NK-92 (cell line): Measurements from ENCODE around the gene CXorf65.
A peak's percentile ranks its signal among the peaks of the same experiment; 100 is the strongest.

ENCODE experiments used
- DNase-seq: peaks from one replicate; lab custom pipeline; 2025; ENCODE audit not compliant: unreplicated experiment; lab: John Stamatoyannopoulos, UW

Gene CXorf65

DNA sequence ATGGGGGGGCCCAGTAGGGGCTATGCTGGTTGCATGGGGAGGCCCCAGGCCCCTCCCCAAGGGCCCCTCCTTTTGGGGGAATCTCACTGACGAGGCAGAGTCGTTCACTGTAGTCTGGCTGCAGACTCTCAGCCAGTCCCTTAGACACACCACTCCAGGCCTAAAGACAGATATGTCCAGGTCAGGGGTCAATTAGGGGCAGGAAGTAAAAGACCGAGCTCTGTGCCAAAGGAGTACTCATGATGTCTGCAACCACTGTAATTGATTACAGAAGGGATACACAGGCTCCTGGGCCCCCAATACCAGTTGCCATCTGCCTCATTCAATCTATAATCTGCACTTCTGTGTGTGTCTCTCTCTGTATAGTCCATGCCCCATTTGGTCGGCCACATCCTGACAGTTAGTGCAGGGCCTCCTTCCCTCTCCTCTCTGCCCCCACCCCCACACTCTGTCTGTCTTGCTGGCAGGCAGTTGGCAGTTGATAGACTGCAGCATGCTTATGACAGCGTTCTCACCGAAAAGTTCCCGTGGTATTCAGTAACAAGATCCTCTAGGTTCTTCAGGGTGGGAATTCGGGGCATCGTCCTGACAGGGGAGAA is 1.3 kb upstream of the CXorf65 start:
- no peak for DNase-seq

DNA sequence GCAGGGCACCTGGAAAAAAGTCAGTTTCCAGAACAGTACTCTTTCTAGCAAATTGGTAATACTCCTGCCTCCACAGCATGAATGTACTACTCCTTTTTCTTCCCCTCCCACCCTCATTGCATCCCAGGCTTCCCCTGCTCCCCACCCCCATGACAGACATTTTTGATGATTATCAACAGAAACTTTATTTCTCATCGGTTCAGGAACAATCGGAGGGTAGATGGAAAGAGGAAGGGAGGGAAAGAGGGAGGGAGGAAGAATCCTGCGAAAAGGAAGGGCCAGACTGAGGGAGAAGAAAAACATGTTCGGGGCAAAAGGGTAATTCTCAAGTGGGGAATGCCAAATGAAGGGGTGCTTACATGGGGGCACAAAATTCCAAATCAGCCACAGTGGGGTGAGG is 705 bp upstream of the CXorf65 start:
- DNase-seq: no peak

DNA sequence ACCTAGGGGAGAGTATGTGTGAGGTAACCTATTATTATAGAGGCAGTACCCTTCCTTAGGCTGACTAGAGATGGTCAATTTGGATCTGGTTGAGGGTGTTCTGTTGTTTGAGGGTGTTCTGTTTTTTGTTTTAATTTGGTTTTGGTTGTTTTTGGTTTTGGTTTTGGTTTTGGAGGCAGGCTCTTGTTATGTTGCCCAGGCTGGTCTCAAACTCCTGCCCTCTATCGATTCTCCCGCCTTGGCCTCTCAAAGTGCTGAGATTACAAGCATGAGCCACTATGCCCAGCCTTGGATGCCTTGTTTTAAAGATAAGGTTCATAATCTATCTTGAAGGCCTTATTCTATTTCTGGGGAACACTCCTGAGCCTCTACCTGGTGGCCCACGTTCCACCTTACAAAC is 912 bp downstream of the CXorf65 start:
- no peak for DNase-seq

DNA sequence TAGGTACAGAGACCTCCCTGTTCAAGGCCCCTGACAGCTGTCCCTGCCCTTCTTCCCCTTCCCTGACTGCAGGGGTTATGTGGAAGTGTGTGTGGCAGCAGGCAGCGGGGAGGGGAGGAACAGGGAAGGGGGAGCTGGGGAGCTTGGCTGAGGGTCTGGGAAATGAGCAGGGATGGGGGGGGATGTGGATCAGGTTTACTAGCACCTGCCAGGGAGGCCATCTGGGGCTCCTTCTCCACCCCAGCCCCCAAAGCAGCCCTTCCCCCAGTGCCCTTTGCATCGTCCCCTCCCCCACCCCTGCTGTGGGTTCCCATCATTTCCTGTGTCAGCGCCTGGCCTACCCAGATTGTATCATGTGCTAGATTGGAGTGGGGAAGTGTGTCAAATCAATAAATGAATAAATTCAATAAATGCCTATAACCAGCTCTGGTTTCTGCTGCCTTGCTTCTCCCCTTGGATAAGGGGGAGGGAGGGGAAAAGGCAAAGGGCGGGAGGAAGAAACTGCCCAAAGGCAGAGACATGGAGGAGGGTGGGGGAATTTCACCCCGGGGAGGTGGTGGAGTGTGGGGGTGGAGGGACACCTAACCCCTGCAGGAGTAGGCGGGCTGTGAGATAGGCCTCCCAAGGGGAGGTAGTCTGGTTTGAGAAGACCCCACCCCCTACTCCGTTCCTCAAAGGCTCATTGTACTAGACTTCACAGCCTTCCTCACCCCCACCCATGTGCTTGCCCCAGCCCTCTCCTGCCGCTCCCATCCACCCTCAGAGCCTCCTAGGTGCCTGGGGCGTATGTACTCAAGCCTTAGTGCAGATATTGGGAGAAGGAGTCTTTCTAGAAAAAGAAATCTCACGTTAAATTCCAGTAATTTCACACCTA is 3.2 kb downstream of the CXorf65 start:
- DNase-seq: no peak

DNA sequence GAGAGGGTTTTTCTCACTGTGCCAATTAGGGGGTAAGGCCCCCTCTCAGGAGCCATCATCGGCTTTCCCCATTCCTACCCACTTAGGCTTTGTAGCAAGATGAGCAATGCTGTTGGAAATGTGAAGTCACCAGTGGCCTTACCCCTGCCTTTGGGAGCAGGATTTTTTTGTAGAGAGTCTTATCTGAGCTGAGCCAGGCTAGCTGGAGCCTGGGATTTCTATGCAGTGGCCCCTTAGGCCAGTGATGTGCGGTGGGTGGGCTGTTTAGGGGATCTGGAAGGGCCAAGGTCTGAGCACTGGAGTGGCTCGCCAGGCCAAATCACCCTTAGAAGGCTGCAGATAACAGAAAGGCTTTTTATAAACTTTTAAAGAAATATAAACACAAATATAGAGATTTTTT is 4.2 kb downstream of the CXorf65 start:
- no peak for DNase-seq

DNA sequence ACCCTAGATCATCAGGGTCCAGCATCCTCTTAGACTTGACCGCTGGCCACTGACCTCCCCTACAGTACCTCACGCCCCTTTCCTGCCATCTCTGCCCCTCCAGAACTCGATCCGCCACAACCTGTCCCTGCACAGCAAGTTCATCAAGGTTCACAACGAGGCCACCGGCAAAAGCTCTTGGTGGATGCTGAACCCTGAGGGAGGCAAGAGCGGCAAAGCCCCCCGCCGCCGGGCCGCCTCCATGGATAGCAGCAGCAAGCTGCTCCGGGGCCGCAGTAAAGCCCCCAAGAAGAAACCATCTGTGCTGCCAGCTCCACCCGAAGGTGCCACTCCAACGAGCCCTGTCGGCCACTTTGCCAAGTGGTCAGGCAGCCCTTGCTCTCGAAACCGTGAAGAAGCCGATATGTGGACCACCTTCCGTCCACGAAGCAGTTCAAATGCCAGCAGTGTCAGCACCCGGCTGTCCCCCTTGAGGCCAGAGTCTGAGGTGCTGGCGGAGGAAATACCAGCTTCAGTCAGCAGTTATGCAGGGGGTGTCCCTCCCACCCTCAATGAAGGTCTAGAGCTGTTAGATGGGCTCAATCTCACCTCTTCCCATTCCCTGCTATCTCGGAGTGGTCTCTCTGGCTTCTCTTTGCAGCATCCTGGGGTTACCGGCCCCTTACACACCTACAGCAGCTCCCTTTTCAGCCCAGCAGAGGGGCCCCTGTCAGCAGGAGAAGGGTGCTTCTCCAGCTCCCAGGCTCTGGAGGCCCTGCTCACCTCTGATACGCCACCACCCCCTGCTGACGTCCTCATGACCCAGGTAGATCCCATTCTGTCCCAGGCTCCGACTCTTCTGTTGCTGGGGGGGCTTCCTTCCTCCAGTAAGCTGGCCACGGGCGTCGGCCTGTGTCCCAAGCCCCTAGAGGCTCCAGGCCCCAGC is 5.7 kb downstream of the CXorf65 start:
- no peak for DNase-seq

DNA sequence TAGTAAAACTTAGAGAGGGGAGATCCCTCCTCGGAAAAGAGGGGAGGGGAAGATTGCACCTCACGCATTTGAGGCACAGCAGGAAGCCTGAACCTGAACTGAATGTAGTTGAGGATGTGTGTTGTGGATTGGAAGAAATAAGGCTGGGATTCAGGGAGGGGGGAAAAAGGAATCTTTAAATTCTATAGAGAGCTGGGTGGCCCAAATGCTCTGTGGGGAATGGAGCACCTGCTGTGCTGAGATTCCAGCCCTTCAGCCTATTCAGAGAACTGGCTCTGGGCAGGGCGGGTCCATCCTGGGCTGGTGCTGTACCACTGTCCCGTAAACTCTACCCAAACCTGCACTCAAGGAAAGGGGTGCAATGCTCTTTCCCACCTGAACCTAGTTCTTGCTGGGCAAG is 6.8 kb downstream of the CXorf65 start:
- no peak for DNase-seq

DNA sequence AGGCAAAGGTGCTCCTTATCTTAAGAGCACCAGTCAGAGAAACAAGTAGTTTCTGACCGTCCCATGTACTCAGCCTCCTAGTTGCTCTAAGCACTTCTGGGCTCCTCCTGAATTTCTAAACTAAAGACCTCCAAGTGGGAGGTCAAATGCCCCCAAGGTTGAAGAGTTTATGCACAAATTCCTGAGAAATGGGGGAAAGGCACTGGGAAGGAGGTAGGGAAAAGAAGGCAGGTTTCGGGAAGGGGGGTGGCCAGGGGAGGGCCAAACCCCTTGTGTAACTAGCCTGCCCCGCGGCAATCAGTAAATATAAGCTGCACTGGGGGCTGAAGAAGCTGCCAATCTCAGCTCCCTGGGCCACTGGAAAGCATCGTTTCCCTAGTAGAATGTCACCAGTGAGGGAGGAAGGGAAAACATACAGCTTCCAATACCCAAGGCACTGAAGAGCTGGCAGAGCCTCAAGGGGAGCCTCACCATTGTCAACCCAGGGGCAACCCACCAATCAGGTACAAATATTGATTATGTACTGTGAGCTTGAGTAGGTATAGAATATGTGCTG is 7.5 kb downstream of the CXorf65 start:
- no peak for DNase-seq

DNA sequence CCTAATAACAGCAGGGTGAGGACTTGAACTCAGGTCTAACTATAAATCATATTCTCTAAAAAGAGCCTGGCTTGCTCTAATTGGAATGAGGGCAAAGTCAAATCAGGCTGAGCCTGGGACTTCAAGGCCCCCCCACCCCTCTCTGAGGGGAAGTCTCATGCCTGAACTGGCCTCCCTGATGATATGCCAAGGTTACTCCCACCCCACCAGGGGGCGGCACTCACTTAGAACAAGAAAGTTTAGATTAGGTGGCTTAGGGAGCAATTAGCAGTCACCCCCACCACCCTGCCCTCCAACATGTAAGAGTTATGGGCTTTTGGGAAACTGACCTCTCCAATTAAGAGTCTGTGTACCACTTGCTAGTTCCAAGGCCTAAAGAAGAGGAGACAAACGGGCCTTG is 8.2 kb downstream of the CXorf65 start:
- DNase-seq: peak; percentile 6

DNA sequence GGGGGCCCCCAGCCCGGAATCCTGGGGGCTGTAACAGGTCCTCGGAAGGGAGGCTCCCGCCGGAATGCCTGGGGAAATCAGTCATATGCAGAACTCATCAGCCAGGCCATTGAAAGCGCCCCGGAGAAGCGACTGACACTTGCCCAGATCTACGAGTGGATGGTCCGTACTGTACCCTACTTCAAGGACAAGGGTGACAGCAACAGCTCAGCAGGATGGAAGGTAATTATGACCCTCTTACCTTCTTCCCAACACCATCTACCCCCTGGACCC is 9.8 kb downstream of the CXorf65 start:
- DNase-seq: no peak

DNA sequence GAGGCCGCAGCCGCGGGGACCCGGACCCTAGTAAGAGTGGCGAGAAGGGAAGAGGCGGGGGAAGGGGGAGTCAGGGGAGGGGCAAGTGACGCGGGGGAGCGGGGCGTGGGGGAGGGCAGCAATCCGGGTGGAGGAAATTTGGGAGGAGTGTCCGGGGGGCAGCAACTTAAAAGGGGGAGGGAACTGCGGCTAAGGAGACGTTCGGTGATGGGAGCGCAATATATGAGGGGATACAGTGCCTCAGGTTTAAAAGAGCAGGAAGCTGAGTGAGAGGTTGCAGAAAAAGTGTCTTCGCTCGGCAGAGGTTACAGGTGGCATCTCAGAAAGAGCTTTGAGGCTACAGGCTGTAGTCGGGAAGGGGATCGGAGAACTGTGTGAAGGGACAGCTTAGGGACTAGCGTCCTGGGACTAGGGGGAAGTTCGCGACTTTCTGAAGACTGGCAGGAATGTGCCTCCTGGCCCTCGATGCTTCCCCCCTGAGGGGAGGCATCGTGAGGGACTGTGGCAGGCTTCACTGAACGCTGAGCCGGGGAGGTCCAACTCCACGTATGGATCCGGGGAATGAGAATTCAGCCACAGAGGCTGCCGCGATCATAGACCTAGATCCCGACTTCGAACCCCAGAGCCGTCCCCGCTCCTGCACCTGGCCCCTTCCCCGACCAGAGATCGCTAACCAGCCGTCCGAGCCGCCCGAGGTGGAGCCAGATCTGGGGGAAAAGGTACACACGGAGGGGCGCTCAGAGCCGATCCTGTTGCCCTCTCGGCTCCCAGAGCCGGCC is 10.4 kb downstream of the CXorf65 start:
- no peak for DNase-seq

DNA sequence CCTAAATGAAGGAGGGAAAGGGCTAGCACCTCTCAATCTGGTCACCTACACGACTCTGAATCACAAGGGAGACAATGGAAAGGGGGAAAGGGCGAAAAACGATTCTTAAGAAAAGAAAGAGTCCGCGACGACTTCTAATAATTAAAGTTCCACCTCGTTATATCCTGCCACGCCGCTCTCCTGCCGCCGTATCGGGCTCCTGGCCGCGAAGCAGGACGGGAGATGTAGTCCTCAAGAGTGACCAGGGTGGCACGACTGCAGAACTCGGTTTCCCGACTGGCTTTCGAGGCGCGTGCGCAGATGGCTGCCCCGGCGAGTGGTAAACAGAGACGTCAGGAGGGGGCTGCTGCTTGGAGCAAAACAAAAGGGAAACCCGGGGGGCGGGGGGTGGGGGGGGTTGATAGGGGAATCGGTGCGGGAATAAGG is 11.0 kb downstream of the CXorf65 start, which contains the start of gene FOXO4:
FOXO4 (plus strand) TSS at position 297 of the 426 bp plus-strand sequence. CDS start 678 bp downstream, outside the sequence.
- peak; percentile 11 for DNase-seq

DNA sequence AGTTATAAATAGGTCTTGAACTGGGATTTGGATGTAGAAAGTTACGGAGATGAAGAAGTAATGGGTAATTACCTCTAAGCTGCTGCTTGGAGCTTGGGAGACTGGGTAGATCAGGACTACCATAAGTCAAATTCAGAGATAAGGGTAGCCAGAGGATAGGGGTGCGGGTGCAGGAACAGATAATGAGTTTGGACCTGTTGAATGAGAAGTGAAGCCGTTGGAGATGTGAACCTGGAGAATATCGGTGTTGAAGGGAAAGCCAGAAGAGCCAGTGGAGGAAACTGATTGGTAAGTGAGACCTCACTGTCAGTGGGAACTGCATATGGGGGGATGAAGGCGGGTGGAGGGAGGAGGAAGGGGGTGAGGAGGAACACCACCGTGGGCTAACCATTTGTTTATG is 11.5 kb downstream of the CXorf65 start:
- no peak for DNase-seq

DNA sequence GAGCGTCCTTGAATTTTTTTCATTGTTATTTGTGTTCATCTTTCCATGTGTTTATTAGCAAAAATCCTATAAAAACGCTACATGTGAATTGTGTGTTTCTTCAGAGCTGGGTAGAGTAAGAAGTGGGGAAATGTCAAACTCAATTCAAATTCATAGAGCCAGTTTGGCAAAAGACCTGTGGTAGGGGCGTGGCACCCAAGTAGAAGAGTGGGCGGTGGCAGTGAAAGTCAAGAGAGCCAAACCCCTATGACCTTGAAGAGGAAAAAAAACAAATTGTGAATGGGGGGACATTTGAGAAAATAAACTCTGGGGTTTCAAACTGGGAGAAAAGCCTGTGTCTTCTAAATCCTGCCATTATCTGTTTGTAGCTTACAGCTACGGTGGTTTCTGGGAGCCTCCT is 15.3 kb downstream of the CXorf65 start:
- DNase-seq: no peak

DNA sequence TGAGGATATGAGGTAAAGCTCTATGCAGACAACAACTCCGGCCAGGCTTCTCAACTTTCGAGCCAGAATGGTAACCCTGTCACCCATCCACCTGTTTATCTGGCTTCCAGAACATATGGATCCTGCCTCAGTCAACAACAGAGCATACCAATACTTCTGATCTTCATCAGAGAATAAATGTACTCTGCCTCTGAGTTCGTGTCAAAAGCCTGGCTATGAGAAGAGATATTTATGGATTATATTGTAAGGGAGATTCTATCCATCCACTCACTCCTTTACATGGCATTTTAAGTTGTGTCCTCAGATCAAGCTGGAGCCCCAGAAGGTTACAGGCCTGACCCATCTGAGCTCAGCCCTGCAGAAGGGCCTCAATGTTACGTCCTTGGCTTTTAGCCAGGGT is 20.6 kb downstream of the CXorf65 start:
- DNase-seq: no peak

DNA sequence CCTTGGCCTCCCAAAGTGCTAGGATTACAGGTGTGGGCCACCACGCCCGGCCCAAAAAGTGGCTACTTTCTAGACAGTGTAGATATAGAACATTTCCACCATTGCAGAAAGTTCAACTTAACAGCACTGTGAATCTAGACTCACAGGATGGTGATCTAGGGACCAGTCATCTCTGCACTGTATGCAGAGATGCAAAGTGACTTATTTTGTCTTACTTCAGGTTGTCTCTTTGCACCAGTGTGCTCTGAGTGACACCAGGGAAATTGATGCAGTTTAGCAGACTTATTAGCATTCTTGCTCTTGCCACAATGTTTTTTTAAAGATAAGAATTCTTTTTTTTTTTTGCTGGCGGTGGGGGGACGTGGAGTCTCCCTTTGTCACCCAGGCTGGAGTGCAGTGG is 23.7 kb downstream of the CXorf65 start:
- no peak for DNase-seq

DNA sequence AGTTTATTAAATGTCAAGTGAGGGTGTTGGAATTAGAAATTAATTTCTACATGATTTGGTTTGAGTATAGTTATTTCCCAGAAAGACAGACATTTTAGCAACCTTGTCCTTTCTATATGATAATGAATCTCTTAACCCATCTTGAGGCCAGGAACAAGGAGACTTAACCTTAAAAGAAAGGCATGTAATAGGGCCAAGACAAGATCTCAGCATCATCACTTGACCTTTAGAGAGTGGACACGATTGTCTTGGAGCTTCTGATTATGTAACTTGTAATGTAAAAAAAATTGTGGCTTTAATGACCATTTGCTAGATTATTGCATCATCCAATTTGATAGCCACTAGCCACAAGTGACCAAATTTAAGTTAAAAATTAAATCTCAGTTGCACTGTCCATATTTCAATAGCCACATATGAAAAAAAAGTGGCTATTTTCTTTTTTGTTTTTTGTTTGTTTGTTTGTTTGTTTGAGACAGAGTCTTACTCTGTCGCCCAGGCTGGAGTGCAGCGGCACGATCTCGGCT is 24.4 kb downstream of the CXorf65 start:
- DNase-seq: no peak

DNA sequence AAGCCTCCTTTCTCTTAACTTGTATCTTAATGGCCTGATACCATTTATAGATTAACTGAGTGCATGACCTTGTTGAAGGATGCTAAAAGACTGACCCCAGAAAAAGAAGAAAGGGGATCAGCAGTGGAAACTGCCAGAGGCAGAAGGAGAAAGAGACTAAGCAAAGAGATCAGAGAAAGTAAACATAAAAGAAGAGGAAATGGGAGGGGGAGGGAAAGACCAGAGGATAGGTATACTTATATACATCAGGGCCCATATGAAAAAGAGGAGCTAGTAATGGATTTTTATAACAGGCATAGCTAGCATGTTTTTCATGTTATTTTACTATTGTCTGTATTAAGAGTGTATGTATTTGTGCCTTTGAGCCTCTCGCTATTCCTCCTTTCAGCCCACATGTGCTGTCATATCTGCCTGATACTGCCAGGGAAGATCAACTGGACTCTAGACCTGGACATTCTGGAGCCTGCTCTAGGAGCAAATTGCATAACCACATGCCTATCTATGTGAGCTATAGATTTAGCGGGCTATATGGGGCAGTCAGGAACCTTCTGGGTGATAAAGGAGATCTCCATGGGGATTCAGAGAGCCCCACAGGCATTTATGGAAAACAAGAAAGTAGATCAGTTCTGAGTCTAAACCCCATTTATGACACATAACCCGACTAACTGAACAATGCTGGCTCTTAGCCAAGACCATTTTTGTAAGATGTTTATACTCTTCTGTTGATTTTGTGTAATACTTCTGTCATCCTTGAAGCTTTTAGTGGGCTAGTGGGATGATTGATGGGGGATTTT is 25.0 kb downstream of the CXorf65 start:
- no peak for DNase-seq

DNA sequence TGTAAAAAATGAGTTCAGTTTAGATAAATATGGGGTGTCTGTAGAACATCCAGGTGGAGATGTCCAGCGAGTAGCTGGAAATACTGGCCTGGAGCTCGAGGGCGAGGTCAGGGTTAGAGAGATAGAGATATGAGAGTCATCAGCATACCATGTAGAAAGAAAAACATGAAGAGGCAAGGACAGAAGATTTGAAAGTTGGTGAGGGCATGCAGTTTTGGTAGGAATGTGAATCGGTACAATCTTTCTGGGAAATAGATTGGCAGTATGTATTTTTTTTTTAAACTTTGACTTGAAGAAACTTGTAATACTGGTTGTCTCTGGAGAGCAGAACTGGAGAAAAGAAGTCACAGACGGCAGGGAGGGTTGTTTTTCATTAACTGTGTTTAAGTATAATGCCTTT is 36.0 kb downstream of the CXorf65 start:
- DNase-seq: no peak
